Measurements from ENCODE around the gene APOA1.

- TF ChIP-seq CTCF (IDR thresholded peaks at IDR 0.05) (no peak), POLR2A (IDR thresholded peaks at IDR 0.05) (no peak)
Observed at GRCh38 chr11:116813170-116813569, 24.3 kb downstream of the APOA1 start.

All from sigmoid colon (tissue), 3 donors.